GM20431 (cell line): ENCODE measurements around the gene ARL5C.

Experiments
- in situ Hi-C: fragments of 300-500 bp; cut with MseI, MboI; formaldehyde crosslinking; loops from one replicate; pipeline ENCODE4 v1.15.0; 2020; ENCODE audit warnings: low sequenced_read_pairs; ENCODE audit not compliant: unreplicated experiment

The ARL5C gene

GRCh38 chr17:39165841-39166349, at the start of gene ARL5C:
Gene ARL5C (minus strand): TSS chr17:39166161. CDS start chr17:39165760, 401 bp downstream.
- in situ Hi-C loops, result no loop called here

DNA sequence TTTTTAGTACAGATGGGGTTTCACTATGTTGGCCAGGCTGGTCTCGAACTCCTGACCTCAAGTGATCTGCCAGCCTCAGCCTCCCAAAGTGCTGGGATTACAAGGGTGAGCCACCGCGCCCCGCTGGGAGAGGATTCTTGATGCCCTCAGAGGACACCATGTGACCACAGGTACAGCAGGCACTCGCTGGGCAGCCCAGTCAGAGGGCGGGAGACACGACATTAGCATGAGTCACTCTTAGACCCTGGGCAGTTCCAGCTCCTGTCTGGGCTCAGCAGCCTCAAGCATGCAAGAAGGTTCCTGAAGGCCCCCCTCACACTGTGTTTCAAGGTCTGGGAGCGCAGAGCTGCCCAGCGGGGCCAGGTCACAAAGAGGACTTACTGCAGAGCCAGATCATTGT, 47.9 kb upstream of the ARL5C start:
- in situ Hi-C loops, result no loop called here

DNA sequence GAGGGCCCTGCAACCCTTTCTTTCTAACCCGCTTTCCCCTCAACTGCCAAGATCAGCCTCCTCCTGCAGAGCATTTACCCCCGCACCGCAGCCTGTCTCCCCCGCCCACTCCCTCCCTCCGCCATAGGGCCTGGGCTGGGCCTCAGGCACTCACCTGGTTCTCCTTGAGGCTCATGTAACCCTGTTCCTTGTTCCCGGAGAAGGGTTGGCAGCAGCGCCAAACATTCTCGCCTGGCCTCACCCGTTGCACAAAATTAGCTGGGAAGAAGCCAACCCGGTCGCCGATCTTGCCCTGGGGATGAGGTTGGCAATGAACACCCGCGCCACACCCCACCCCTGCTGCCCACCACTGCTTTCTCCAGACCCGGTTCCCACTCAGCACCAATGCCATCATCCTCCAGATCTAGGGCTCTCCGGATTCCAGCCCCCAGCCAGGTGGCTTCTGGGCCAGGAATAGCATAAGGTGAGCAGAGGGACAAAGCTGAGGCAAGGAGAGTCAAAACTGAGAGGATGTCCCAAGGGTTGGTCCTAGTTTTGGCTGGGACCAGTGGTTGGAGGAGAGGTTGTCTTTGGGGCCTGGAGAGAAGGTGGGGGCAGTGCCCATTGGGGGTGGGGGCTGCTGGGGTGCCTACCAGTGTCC, 47.0 kb upstream of the ARL5C start:
- in situ Hi-C loops, result no loop called here

DNA sequence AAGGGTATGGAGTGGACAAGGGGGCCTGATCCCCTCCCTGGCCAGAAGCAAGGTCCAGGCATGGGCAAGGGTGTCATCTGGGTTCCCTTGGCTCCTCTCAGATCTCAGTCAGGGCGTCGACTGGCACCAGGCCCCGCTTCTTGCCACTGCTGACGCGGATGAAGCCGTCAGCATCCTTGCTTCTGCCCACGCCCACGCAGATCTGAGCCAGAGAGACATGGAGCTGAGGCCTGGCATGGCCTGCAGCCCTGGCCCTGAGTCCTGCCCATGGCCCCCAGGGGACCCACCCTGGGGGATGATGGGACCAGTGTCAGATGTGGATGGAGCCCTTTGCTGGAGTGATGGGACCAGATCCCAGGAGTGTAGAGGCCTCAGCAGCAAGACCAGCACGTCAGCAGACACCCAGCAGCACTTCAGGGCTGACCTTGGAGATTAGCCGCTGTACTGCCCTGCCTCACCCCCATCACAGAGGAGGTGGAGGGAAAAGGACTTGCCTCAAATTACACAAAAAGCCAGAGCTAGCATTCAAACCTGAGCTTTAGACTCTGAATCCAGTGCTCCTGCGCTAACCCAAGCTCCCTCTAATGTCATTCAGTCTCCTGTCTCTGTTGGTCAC, 46.3 kb upstream of the ARL5C start:
- in situ Hi-C loops, result no loop called here

DNA sequence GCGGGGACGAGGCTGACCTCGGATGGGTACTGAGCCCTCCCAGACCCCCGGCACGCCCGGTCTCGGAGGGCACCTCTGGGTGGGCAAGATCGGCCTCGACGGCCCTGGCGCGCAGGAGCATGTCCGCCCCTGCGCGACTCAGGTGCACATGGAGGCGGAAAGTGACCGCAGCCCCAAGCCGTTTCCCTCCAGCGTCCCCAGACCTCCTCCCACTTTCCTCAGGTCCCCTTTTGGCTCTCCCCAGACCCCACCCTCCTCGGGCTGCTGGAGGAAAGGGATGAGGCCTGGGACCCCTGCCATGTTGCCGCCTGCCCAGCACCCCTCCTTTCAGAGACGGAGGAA, 44.1 kb upstream of the ARL5C start:
- in situ Hi-C loops, result no loop called here

- in situ Hi-C loops, result no loop called here
Measured at GRCh38 chr17:39209317-39210092, 43.5 kb upstream of the ARL5C start.

DNA sequence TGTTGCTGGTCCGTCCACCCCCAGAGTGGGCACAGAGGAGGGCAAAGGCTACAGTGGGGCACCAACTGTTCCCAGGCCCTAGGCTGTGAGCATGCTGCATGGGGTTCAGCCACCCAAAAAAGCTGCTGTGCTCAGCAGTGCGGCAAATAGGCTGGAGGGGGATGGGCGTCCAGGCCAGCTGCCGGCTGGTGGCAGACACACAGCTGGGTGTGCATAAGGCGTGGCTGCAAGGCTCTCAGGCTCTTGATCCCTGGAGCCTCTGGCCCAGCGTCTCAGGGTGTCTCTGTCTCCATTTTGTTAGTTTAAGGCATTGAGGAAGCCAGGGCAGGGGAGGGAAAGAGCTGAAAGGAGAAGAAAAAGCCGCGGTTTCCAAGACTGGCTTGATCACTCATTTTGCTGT, 42.9 kb upstream of the ARL5C start:
- in situ Hi-C loops, result no loop called here

GRCh38 chr17:39208136-39208535, 42.2 kb upstream of the ARL5C start:
- in situ Hi-C loops, result no loop called here

DNA sequence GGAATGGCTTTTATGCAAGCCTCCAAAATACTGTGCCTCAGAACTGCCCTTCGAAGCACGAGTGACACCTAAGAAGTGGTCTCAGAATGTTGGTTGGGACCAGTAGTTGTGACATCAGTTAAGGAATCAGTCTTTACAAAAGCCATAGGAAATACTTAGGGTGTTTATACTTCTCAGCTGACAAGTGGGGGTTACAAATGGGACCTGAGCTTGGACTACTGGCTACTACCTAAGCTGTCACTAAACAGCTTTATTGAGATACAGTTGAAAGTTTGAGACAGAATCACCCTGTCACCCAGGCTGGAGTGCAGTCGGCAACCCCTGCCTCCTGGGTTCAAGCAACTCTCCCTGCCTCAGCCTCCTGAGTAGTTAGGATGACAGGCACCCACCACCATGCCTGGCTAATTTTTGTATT, 39.2 kb upstream of the ARL5C start:
- in situ Hi-C loops, result no loop called here

DNA sequence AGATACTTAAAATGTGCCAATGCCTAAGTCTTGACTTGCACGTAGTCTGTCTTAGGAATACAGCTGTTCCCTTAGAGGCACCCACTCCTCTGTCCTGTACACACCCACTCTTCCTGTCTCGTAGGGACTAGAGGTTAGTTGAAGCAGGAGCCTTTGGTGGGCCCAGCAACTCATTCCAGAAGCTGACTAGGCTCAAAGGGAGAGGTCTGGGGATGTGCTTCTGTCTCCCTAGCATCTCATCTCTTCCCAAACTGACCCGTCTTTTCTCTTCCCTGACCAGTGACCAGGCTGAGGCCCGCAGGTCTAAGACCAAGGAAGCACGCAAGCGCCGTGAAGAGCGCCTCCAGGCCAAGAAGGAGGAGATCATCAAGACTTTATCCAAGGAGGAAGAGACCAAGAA, 38.3 kb upstream of the ARL5C start:
- in situ Hi-C loops, result no loop called here

GRCh38 chr17:39200957-39201510, 35.1 kb upstream of the ARL5C start:
- in situ Hi-C loops, result no loop called here

DNA sequence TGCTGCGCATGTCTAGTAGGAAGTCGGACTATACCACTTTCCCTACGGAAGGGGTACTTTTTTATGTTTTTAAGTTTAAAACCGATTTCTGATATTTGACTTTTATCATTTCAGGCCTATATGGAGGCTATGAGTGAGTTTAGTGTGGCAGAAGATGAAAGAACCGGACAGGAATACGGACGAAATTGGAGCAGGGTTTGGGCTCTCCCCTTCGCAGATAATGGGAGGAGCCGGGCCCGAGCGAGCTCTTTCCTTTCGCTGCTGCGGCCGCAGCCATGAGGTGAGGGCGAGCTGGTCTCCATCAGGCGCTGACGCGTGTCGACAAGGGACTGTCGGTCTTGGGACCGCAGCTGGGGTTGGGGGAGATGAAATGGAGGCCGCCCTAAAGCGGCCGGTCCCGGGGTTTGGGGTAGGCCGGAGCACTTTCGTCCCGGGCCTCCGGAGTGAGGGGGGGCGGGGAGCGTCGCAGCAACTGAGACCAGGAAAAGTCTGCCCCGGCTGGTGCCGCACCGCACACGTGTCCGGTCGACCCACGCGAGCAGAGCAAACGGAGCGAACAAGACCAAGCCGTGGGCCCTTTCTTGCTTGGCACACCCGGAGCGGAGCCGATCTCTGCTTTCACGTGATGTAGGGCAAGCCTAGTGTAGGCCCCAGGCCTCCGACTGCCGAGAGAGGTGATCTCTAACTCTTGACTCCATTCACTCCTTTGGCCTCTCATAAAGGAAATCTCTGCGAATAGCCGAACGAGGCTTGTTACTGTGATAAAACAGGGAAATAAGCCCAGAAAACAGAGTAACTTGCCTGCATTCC, 34.3 kb upstream of the ARL5C start, which contains the start of gene RPL19:
TSS of gene RPL19 (plus strand) at position 214 of the 810 bp plus-strand sequence. CDS start at position 276, 62 bp downstream.
- in situ Hi-C loops, result no loop called here

- in situ Hi-C loops, result no loop called here
Measured at GRCh38 chr17:39199820-39200069, 33.8 kb upstream of the ARL5C start.

- in situ Hi-C loops, result no loop called here
Measured at GRCh38 chr17:39198186-39198566, 32.2 kb upstream of the ARL5C start.

DNA sequence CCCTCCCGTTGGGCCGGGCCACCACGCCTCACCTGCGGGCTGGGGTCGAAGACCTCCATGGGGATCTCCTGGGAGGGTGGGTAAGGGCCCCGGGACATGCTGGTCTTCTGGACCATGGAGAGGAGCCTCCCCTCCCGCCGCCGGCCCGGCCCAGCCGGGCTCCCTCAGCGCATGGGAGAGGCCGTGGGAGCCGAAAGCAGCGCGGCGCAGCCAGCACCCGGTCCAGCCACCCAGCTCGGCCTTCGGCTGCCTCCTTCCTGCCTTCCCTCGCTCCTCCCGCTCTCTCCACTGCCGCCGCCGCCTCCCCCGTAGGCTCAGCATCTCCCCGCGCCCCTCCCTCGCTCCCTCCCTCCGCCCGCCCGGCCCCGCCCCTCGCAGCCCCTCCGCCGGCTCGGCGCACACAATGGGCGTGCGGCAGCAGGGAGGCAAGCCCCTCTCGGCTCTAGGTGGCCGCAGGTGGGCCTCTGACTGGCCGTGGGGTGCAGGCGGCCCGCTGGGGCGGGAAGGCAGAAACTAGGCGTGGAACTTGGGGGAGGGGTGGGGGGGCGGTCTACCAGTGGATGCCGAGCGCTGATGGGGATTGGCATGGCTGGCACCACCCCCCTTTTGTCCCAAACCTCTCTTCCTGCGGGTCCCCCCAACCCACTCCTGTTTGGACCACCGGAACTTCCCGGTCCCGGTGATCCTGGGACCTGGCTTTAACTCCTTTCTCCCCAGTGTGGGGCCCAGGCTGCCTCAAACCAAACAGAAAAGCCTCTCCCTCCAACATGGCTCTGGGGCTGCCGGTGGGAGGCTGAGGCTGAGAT, 31.6 kb upstream of the ARL5C start, which contains the start of gene CACNB1:
TSS of gene CACNB1 (minus strand) at position 290 of the 806 bp plus-strand sequence. CDS start at position 116, 174 bp downstream.
- in situ Hi-C loops, result no loop called here

- in situ Hi-C loops, result no loop called here
Measured at GRCh38 chr17:39196808-39197291, 30.9 kb upstream of the ARL5C start.

DNA sequence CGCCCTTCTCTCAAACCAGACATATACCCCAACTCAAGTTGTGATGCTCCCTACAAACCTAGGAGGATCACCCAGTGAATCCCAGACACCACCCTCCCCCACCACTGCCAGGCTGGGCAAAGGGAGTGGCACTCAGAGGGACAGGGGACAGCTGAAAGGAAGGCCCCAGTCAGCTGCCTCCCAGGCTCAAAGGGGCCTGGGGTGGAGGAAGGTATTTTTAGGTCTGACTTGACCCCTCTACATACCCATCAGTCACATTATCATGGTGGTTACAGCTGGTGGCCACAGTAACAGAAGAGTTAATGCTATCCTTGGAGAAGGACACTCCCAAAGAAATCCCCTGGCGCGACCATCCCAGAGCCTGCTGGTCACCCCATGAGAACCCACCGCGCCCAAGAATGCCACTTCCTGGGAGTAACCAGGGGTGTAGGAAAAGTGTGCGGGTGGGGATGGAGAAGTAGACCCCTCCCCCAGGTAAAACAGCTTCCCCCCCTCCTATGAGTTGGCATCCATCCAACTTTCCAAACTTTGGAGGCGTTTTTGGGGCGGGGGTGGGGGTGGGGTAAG, 30.4 kb upstream of the ARL5C start:
- in situ Hi-C loops, result no loop called here

DNA sequence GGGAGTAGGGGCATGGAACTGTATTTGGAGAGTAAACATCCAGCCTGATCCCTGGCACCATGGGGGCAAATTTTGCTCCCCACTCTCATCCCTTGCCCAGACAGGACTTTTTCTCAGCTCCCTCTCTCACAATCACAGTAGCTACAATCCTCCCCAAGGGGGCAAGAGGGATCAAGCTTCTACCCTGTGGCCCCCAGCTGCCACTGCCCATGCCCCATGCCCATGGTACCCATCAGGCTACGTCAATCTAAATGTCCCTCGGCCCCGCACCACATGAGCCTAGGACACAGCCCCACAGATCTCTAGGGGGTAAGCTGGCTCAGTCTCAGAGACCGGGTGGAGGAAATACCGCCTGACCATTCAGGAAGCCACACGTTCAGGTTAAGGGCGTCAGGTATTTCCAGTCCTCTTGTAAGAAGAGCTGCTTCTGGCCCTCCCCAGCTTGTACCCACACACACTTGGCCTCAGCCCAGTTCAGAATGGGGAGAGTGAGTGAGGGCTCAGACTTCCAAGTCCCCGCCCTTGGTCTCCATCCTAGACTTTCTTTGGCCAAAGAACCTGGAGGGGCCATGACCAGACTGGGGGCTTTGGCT, 29.7 kb upstream of the ARL5C start:
- in situ Hi-C loops, result no loop called here
